Globus pallidus (tissue), 1 donor: ENCODE results near the gene OR52E2.

Experiments
- DNase-seq: peaks from one replicate; pipeline ENCODE4 v3.0.0-alpha.2; 2015; ENCODE audit warnings: low spot score

The OR52E2 gene

GRCh38 chr11:5011254-5011653 lies 48.2 kb downstream of the OR52E2 start:
- DNase-seq, result no peak
